ENCODE measurements around the gene KCNN1. TPM values are rescaled to one million over a fixed set of nuclear protein-coding genes. Genes with fewer than 3 reads are reported as not detected.

Gene KCNN1
- total and polyA plus RNA-seq, 2 of the 13 experiments (the other 11 are each of a cell fraction or from before 2014, with no cell fraction given): 0.04 TPM; not detected in 1

- no peak for TF ChIP-seq ZBTB14 (CRISPR knock-in tag; IDR thresholded peaks at IDR 0.05)
- no peak for TF ChIP-seq FOXO1 (CRISPR knock-in tag; IDR thresholded peaks at IDR 0.05)
- TF ChIP-seq NR2F1 (CRISPR knock-in tag; IDR thresholded peaks at IDR 0.05): no peak
- no peak for TF ChIP-seq KDM4B (CRISPR knock-in tag; IDR thresholded peaks at IDR 0.05)
- TF ChIP-seq HOXA7 (CRISPR knock-in tag; IDR thresholded peaks at IDR 0.05): no peak
- no peak for TF ChIP-seq ZSCAN20 (CRISPR knock-in tag; IDR thresholded peaks at IDR 0.05; ENCODE audit: borderline replicate concordance)
- TF ChIP-seq IRF9 (CRISPR knock-in tag; IDR thresholded peaks at IDR 0.05; ENCODE audit: borderline replicate concordance): 0 out of 2 replicates have a peak, but pooled peaks have one; percentile 22
- no peak for TF ChIP-seq ZZZ3 (CRISPR knock-in tag; IDR thresholded peaks at IDR 0.05; ENCODE audit: borderline replicate concordance)
- no peak for TF ChIP-seq ZNF720 (CRISPR knock-in tag; IDR thresholded peaks at IDR 0.05)
- no peak; the same call in 1 of the 2 replicates for TF ChIP-seq REPIN1 (CRISPR knock-in tag; IDR thresholded peaks at IDR 0.05; ENCODE audit: borderline replicate concordance, low read depth)
- no peak for TF ChIP-seq ISX (CRISPR knock-in tag; conservative IDR thresholded peaks at IDR 0.05)
- no peak for TF ChIP-seq ZNF512 (CRISPR knock-in tag; IDR thresholded peaks at IDR 0.05)
- no peak for TF ChIP-seq JUND (CRISPR knock-in tag; IDR thresholded peaks at IDR 0.05)
- TF ChIP-seq MLLT10 (CRISPR knock-in tag; IDR thresholded peaks at IDR 0.05): no peak
- TF ChIP-seq ZNF121 (CRISPR knock-in tag; IDR thresholded peaks at IDR 0.05): no peak
- peak; percentile 57; the same call in 1 of the 2 replicates for TF ChIP-seq SAP130 (CRISPR knock-in tag; IDR thresholded peaks at IDR 0.05; ENCODE audit: low read depth)
- no peak for TF ChIP-seq ZNF605 (CRISPR knock-in tag; IDR thresholded peaks at IDR 0.05)
- TF ChIP-seq ZNF367 (CRISPR knock-in tag; IDR thresholded peaks at IDR 0.05; ENCODE audit: borderline replicate concordance): no peak
- TF ChIP-seq IRF2 (CRISPR knock-in tag; IDR thresholded peaks at IDR 0.05): peak; percentile 87
- no peak for TF ChIP-seq LBX2 (CRISPR knock-in tag; IDR thresholded peaks at IDR 0.05; ENCODE audit: borderline replicate concordance)
- no peak for TF ChIP-seq ZNF34 (CRISPR knock-in tag; IDR thresholded peaks at IDR 0.05; ENCODE audit: borderline replicate concordance)
- TF ChIP-seq ZSCAN5A (CRISPR knock-in tag; IDR thresholded peaks at IDR 0.05; ENCODE audit: borderline replicate concordance): no peak
- TF ChIP-seq ATF7-NPFF (CRISPR knock-in tag; IDR thresholded peaks at IDR 0.05; ENCODE audit: low read depth): no peak
- TF ChIP-seq XRCC5 (optimal IDR thresholded peaks at IDR 0.05; ENCODE audit: low read length): peak; percentile 88
- TF ChIP-seq MAFG (CRISPR knock-in tag; IDR thresholded peaks at IDR 0.05): no peak
Measured at GRCh38 chr19:18007044-18007916, 40.4 kb downstream of the KCNN1 start (continued).
